ENCODE measurements around the gene CYP39A1. TPM values are rescaled to one million over a fixed set of nuclear protein-coding genes. Genes with fewer than 3 reads are reported as not detected.

Gene CYP39A1
- total and polyA plus RNA-seq, 9 of the 15 experiments (the other 6 are each of a cell fraction or from before 2014, with no cell fraction given), result not detected

GRCh38 chr6:46555129-46555528 is 97.5 kb downstream of the CYP39A1 start:
- WGBS (ENCODE audit: insufficient coverage, low coverage, missing lambda C conversion rate), result 0% methylated on average over 1 of the region's 1 CpG
- intact Hi-C loops (cut with micrococcal nuclease) (no loop called here), in situ Hi-C loops (cut with MboI) (no loop called here)
- Histone ChIP-seq H3K4me3 (no peak overlapping the region), H3K9ac (ENCODE audit: insufficient read depth in 1 of 2, low read depth in 2 of 2, low read length in 2 of 2) (no peak overlapping the region), H3K9me3 (replicated peaks; ENCODE audit: control insufficient read depth, insufficient read depth, low read depth, low read length) (no peaks in the 10 kb centered on the region), H3K4me1 (replicated peaks in 1 of 2; ENCODE audit: control insufficient read depth in 2 of 2, insufficient read depth in 2 of 2, low read length in 2 of 2) (no peaks in the 10 kb centered on the region), H3K27me3 (ENCODE audit: control insufficient read depth in 2 of 2, insufficient read depth in 2 of 2, low read length in 2 of 2) (no peaks in the 10 kb centered on the region), H3K27ac (ENCODE audit: extremely low read depth, low read depth, low read length) (no peak overlapping the region), H3K36me3 (ENCODE audit: control insufficient read depth, insufficient read depth, low read length) (no peaks in the 10 kb centered on the region), H3K79me2 (ENCODE audit: control insufficient read depth, insufficient read depth, low read length) (no peaks in the 10 kb centered on the region), H4K20me1 (replicated peaks; ENCODE audit: control insufficient read depth, insufficient read depth, low read length) (no peaks in the 10 kb centered on the region), H2AFZ (ENCODE audit: low read depth, low read length) (no peak overlapping the region), H3K4me2 (ENCODE audit: insufficient read depth, low read length) (no peak overlapping the region), H3K9me1 (ENCODE audit: control insufficient read depth, insufficient read depth, low read length) (no peaks in the 10 kb centered on the region)
- POLR2A ChIA-PET, result no interaction called here
- CTCF ChIA-PET (ENCODE audit: low intra/inter-chr PET ratio), result no interaction called here
- TF ChIP-seq ZNF3 (CRISPR knock-in tag; IDR thresholded peaks at IDR 0.05) (no peak), HNRNPUL1 (IDR thresholded peaks at IDR 0.05; ENCODE audit: low read length) (no peak), ZNF174 (CRISPR knock-in tag; IDR thresholded peaks at IDR 0.05) (no peak), GABPB2 (CRISPR knock-in tag; conservative IDR thresholded peaks at IDR 0.05) (no peak), MEF2D (tag; conservative IDR thresholded peaks at IDR 0.05; ENCODE audit: low read depth) (no peak), TARDBP (IDR thresholded peaks at IDR 0.05) (no peak), TEAD2 (tag; IDR thresholded peaks at IDR 0.05) (no peak), ZNF639 (CRISPR knock-in tag; conservative IDR thresholded peaks at IDR 0.05 in 1 of 2, IDR thresholded peaks at IDR 0.05 in 1 of 2) (no peak), NR2C1 (IDR thresholded peaks at IDR 0.05) (no peak), NR2C1 (tag; IDR thresholded peaks at IDR 0.05) (no peak), ZNF121 (CRISPR knock-in tag; conservative IDR thresholded peaks at IDR 0.05) (no peak), FOXJ2 (tag; IDR thresholded peaks at IDR 0.05) (no peak), SRSF3 (IDR thresholded peaks at IDR 0.05; ENCODE audit: insufficient read depth, low read length) (no peak), ZKSCAN1 (IDR thresholded peaks at IDR 0.05; ENCODE audit: low read depth, low read length) (no peak)
- TF ChIP-seq, protein P1, sequence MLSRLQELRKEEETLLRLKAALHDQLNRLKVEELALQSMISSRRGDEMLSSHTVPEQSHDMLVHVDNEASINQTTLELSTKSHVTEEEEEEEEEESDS (CRISPR knock-in tag; IDR thresholded peaks at IDR 0.05), result no peak
- DNase-seq (ENCODE audit: extremely low read depth in 1 of 4, low spot score in 3 of 4) (no peak), FAIRE-seq (no peak), ATAC-seq (no peak)
- BruUV-seq (replicated peaks), result no TSS peak

All from K562 (cell line).